HCT116 (cell line): ENCODE measurements around the gene CLDN12.

Source experiments
- CTCF ChIP-seq, 3 experiments: fragments of 200-600 bp in 1 of 3; sonication (generic) in 1 of 3; IDR thresholded peaks in 2 of 3; conservative IDR thresholded peaks in 1 of 3; 2 replicates each; pipeline ENCODE4 v1.5.1; 2012 to 2017; ENCODE audit warnings: low read depth in 2 of 3, low read length in 2 of 3, antibody characterized with exemption in 1 of 3, borderline replicate concordance in 1 of 3, control low read depth in 1 of 3, mild to moderate bottlenecking in 1 of 3, mixed read lengths in 1 of 3, mixed run types in 1 of 3, moderate library complexity in 1 of 3; ENCODE audit not compliant: insufficient read depth in 1 of 3
- ELF1 ChIP-seq: IDR thresholded peaks from 2 replicates; pipeline ENCODE4 v1.6.1; 2012; ENCODE audit warnings: low read depth, borderline replicate concordance
- EZH2 ChIP-seq: fragments of 200-600 bp; sonication (generic); IDR thresholded peaks from 2 replicates; pipeline ENCODE4 v1.6.1; 2017; ENCODE audit warnings: antibody characterized with exemption, mixed run types
- EZH2phosphoT487 ChIP-seq: fragments of 200-600 bp; IDR thresholded peaks from 2 replicates; pipeline ENCODE4 v1.6.1; 2018; ENCODE audit warnings: antibody characterized with exemption, borderline replicate concordance
- POLR2A ChIP-seq: IDR thresholded peaks from 2 replicates; pipeline ENCODE4 v1.7.0; 2011; ENCODE audit warnings: borderline replicate concordance; ENCODE audit not compliant: insufficient read depth, insufficient read length; ENCODE audit errors: extremely low read depth
- POLR2AphosphoS5 ChIP-seq: IDR thresholded peaks from 2 replicates; pipeline ENCODE4 v1.6.1; 2011; ENCODE audit warnings: mild to moderate bottlenecking, low read depth, low read length, moderate library complexity
- ZNF274 ChIP-seq: fragments of 200-500 bp; sonication (Bioruptor generic); IDR thresholded peaks from 2 replicates; pipeline ENCODE4 v1.6.1; 2014; ENCODE audit warnings: mild to moderate bottlenecking, low read depth, low read length, inconsistent platforms

- TF ChIP-seq EZH2 (no peak), CTCF (IDR thresholded peaks at IDR 0.05 in 2 of 3, conservative IDR thresholded peaks at IDR 0.05 in 1 of 3; ENCODE audit: borderline replicate concordance in 1 of 3, insufficient read depth in 1 of 3, low read depth in 2 of 3, low read length in 2 of 3) (no peak), EZH2phosphoT487 (no peak), POLR2AphosphoS5 (no peak), POLR2A (no peak), ZNF274 (no peak), ELF1 (no peak)
Measured at GRCh38 chr7:90424720-90425119, 21.5 kb downstream of the CLDN12 start.
